Activated gamma-delta T cell treated with Interleukin-2 at 50 U/mL for 16 hours (primary cell): Measurements from ENCODE around the gene MAT1A.
"Not testable (repeated sequence)": the region's sequence is repeated elsewhere in the genome, so short reads cannot be mapped to it uniquely, and the experiment has no call there.

ENCODE experiments used
- DNase-seq: peaks from one replicate; pipeline ENCODE4 v3.0.0-alpha.2; 2020

Gene MAT1A

DNA sequence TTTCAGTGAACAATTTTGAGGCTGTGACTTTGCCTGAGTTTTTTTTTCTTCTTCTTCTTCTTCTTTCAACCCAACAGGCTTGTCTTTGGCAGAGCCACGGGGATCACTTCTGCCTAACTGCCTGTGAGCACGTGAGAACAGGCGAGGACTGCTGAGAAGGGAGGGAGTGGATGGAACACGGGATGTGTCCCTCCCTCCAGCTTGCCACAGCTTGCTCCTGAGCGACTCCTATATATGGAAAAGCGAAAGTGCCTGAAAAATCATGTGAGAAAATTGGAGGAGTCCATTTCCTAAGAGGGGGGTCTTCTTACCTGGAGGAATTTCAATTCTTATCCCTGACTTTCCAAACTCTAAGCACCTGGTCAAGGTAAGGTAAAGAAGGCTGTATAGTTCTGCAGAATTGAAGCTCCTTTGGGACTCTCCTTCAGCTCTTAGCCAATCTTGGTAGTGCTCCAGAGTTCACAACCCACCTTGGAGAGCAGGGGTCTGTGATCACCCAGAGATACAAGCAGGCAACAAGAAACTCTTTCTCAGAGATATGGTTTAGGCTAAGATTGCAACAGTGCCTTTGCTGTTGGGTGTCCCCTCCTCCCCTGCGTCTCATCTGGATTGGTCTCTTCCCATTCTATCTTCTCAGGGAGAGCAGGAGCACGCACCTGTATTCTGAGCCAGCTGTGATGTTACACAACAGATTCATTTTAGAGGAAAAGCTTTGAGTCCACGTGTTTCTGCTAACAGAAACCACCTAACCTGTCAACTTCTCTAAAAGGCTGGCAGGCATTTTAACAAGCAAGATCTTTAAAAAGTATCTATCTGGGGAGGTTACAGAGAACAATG, at the start of gene MAT1A:
Gene MAT1A, minus strand, starts transcription at position 208 of the 837 bp plus-strand sequence. CDS start 235 bp downstream, outside the sequence.
- DNase-seq: no peak

DNA sequence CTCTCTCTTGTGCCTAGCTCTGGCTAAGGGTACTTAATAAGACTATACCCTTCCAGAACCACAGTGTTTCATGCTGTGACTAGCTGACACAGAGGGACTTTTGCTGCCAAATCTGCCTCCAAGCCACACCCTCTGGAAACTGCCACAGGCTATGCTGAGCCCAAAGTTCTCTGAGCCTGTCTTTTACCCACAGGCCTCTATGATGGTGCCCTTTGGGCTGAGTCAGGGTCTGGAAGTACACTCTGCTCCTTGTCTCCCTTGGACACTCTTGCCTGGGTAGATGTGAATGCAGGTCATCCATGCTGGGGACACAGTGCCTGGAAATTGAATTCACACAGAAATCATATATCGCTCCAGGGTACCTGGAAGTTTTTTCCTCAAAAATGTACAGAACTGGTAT, 44.5 kb upstream of the MAT1A start:
- no peak for DNase-seq

DNA sequence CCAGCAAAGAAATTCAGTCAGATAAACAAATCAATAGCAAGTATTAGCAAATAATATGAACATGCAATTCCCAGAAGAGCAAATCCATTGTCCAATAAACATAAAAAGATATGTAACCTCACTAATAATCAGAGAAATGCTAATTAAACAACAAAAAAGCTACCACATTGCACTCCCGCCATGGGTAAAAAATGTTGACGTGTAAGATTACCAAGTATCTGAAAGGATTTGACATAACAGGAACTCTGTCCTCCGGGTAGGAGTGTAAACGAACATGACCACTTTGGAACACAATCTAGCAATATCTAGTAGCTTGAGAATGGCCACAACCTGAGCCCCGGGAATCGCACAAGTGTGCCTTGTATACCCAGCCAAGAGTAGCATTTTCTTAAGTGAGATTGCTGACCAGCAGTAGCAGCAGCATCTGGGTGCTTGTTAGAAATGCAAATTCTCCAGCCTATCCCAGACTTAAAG, 35.5 kb upstream of the MAT1A start:
- no peak for DNase-seq

GRCh38 chr10:80324086-80324485, 34.6 kb upstream of the MAT1A start:
- DNase-seq: no peak

DNA sequence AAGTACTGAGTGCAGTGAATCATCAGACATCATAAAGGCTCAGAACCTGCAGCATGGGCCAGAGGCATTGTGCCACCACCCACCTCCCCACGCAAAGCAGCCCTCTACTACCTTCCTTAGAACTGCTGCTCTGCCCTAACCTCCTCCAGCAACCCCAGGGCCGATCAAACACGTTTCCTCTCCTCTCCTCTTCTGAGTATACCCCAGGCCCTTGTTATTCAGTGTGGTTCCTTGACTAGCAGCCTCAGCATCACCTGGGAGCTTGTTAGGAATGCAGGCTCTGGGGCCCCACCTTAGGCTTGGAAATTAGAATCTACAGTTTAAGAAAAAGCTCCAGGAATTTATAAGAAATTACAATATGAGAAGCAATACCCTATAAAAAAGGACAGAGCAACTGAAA, 33.9 kb upstream of the MAT1A start:
- no peak for DNase-seq

DNA sequence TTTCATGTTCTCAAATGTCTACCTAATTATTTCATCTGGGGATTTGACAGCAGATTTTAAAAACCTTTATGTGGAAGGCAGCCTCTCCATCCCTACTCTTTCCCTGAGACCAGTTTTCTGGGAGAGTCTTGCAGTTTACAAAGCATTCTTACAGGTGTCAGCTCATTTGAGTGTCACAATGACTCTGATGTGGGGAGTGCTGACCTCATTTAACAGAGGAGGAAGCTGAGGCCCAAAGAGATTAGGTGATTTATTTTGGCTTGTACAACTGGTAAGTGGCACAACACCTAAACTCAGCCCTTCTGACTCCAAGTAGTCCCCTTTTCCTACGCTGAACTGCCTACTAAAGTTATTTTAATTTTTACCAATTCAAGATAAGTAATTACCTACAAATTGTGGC, 33.3 kb upstream of the MAT1A start:
- DNase-seq: no peak

- DNase-seq: no peak
Observed at GRCh38 chr10:80322158-80322557, 32.7 kb upstream of the MAT1A start.

GRCh38 chr10:80321183-80321582, 31.7 kb upstream of the MAT1A start:
- DNase-seq: no peak

- DNase-seq: no peak
Observed at GRCh38 chr10:80320377-80320776, 30.9 kb upstream of the MAT1A start.

GRCh38 chr10:80319725-80320290, 30.4 kb upstream of the MAT1A start:
- no peak for DNase-seq

- no peak for DNase-seq
Observed at GRCh38 chr10:80319318-80319717, 29.9 kb upstream of the MAT1A start.

GRCh38 chr10:80318742-80319141, 29.3 kb upstream of the MAT1A start:
- DNase-seq: no peak

DNA sequence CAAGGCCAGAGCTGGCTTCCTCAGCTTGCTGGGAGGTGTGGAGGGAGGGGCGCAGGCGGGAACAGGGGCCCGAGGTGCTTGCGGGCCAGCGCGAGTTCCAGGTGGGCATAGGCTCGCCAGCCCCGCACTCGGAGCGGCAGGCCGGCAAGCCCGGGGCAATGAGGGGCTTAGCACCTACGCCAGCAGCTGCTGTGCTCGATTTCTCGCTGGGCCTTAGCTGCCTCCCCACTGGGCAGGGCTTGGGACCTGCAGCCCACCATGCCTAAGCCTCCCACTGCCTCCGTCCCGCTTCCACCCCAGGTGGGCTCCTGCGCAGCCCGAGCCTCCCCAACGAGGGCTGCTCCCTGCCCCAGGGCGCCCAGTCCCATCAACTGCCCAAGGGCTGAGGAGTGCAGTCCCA, 25.9 kb upstream of the MAT1A start:
- DNase-seq: no peak

DNA sequence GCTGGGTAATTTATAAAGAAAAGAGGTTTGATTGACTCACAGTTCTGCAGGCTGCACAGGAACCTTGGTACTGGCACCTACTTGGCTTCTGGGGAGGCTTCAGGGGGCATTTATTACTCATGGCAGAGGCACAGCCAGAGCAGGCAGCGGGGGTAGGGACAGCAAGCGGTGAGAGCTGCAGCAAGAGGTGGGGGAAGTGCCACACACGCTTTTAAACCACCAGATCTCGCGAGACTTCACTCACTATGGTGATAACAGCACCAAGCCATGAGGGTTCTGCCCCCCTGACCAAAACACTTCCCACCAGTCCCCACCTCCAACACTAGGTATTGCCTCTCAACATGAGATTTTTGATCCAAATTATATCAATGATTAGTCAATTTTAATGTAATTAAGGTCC, 24.1 kb upstream of the MAT1A start:
- DNase-seq: no peak

GRCh38 chr10:80305989-80306388, 16.5 kb upstream of the MAT1A start:
- not testable (repeated sequence) for DNase-seq

DNA sequence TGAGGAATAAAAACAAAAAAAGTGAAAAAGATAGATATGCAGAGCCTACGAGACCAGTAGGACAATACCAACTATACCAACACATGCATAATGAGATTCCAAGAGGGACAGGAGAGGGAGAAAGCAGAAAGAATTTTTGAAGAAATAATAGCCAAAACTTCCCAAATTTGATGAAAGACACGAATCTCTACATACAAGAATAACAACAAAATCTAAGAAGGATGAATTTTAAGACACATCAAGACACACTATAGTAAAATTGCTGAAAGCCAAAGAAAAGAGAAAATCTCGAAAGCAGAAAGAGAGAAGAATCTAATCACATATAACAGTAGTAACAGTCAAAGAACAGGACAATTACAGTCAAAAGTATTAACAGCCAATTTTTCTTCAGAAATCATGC, 7.5 kb upstream of the MAT1A start:
- DNase-seq: no peak

GRCh38 chr10:80292607-80293239, 3.3 kb upstream of the MAT1A start:
- no peak for DNase-seq

DNA sequence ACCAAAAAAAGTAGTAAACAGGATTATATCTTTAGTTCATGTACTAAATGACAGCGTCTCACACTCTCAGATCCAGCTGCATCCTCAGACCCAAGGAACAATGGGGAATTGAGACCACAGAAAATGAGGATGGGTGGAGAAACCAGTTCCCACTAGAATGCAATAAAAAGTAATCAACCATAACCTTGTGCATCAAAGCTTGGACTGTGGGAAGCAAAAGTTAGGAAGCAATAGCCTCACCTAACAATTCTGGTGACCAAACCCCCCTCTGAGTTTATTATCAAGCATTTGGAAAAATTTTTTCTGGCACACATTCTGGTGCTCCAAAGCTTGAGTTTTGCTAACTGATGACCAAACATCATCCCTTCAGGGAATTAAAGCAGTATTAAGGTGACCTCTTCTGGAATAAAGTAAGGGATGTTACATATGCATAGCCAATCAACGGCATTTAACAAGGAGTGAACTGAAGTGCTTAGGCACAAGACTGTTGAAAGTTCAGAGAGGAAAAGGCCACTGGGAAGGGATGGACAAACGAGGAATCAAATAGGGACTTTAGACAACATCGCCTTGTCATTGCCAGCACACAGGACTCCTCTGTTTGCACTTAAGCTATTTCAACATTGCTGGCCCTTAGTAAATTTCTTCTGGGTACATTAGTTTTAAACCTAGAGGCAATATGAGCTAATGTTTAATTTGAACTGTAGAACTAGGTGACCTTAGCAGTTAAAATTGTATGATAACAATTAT, 1.2 kb upstream of the MAT1A start:
- DNase-seq: no peak

DNA sequence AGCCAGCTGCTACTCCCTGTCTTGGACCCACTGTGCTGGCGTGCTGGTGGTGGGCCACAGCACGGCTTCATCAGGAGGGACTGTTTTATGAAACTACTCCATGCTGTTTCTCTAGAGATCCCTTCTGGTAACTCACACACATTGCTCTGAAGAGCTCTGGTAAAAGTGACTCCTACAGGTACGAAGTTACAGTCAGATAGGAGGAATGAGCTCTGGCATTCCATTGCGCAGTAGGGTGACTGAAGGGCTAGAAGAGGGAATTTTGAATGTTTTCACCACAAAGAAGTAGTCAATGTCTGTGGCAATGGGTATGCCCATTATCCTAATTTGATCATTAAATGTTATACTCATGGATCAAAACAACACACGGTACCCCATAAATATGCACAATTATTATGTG, 609 bp downstream of the MAT1A start:
- DNase-seq: no peak

- DNase-seq: no peak
Observed at GRCh38 chr10:80284522-80284921, 4.9 kb downstream of the MAT1A start.

GRCh38 chr10:80283536-80284199, 5.8 kb downstream of the MAT1A start:
- no peak for DNase-seq

DNA sequence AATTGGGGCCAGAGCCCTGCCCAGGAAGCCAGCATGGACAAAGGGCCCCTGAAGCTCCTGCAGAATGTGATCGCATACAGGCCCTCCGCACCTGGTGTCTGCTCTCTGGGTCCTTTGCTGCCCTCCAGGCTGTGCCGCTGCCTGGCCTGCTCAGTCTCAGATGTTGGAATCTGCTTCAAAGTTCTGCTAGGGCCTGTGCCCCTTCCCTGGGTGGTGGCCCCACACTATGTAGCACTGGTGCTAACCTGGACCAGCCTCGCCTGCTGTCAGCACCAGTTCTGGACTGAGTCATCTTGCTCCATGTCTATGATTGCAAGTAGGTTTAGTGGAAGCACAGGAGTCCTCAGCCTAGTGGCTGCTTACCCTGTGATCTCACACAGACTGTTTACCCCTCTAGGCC, 6.3 kb downstream of the MAT1A start:
- DNase-seq: no peak
